ENCODE measurements around the gene MAGEA9.
"Not testable (repeated sequence)": the region's sequence is repeated elsewhere in the genome, so short reads cannot be mapped to it uniquely, and the experiment has no call there.

MAGEA9 gene, protein sequence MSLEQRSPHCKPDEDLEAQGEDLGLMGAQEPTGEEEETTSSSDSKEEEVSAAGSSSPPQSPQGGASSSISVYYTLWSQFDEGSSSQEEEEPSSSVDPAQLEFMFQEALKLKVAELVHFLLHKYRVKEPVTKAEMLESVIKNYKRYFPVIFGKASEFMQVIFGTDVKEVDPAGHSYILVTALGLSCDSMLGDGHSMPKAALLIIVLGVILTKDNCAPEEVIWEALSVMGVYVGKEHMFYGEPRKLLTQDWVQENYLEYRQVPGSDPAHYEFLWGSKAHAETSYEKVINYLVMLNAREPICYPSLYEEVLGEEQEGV

DNA sequence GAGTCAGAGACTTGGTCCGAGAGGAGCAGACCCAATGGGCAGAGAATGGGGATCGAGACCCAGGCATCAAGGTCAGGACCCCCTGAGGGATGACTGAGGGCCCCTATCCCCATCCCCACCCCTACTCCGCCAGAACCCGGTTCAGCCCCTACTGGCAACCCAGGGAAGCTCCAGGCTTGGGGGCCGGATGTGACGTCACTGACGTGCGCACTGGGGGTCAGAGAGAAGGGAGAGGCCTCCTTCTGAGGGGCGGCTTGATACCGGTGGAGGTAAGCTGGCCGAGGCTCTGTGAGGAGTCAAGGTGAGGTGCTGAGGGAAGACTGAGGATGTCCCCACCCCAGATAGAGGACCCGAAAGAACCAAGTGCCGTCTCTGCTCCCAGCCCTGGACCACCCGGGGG, at the start of gene MAGEA9:
TSS of gene MAGEA9 (plus strand) at position 204 of the 400 bp plus-strand sequence. CDS start 4,281 bp downstream, outside the sequence.
- not testable (repeated sequence) for DNase-seq; H3K4me2 ChIP-seq (ENCODE audit: insufficient read depth, low read length); H3K9me3 ChIP-seq (ENCODE audit: insufficient read depth, low read length, severe bottlenecking); ATAC-seq (ENCODE audit: insufficient read depth, low read depth); H3K79me2 ChIP-seq (ENCODE audit: insufficient read depth, low read length); H3K27me3 ChIP-seq (ENCODE audit: insufficient read depth, low read length, poor library complexity); H3K27ac ChIP-seq (ENCODE audit: low read length); H3K4me1 ChIP-seq (ENCODE audit: insufficient read depth, low read length); H3K4me3 ChIP-seq (ENCODE audit: low read depth in 1 of 2, low read length in 2 of 2); H2AFZ ChIP-seq (ENCODE audit: low read depth, low read length); H4K20me1 ChIP-seq (ENCODE audit: insufficient read depth, low read length); H3K9ac ChIP-seq (ENCODE audit: low read depth, low read length); H3K36me3 ChIP-seq (ENCODE audit: insufficient read depth, low read length)

DNA sequence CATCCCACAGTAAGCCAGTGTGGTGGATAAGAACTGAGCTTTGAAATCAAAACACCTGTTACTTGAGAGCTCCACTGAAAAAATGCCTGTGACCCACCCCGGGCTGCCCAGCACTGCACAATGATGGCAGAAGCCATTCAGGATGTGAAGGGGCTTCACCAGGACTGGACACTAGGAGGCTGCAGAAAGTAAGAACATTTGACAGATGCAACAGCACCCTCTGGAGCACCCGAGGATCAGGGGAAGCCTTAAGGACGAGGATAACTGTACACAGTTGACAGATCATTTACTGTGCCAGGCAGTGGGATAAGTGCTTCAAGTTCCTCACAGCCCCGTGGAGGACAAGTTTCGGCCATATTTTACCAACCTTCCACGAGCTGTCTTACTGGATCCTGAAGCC, 39.5 kb upstream of the MAGEA9 start:
- not testable (repeated sequence) for H3K4me1 ChIP-seq (ENCODE audit: insufficient read depth, low read length); H3K79me2 ChIP-seq (ENCODE audit: insufficient read depth, low read length); H3K36me3 ChIP-seq (ENCODE audit: insufficient read depth, low read length); DNase-seq; H3K27ac ChIP-seq (ENCODE audit: low read length); H3K9ac ChIP-seq (ENCODE audit: low read depth, low read length); H3K27me3 ChIP-seq (ENCODE audit: insufficient read depth, low read length, poor library complexity); H2AFZ ChIP-seq (ENCODE audit: low read depth, low read length); H4K20me1 ChIP-seq (ENCODE audit: insufficient read depth, low read length); H3K9me3 ChIP-seq (ENCODE audit: insufficient read depth, low read length, severe bottlenecking); H3K4me3 ChIP-seq (ENCODE audit: low read depth in 1 of 2, low read length in 2 of 2); ATAC-seq (ENCODE audit: insufficient read depth, low read depth); H3K4me2 ChIP-seq (ENCODE audit: insufficient read depth, low read length)

DNA sequence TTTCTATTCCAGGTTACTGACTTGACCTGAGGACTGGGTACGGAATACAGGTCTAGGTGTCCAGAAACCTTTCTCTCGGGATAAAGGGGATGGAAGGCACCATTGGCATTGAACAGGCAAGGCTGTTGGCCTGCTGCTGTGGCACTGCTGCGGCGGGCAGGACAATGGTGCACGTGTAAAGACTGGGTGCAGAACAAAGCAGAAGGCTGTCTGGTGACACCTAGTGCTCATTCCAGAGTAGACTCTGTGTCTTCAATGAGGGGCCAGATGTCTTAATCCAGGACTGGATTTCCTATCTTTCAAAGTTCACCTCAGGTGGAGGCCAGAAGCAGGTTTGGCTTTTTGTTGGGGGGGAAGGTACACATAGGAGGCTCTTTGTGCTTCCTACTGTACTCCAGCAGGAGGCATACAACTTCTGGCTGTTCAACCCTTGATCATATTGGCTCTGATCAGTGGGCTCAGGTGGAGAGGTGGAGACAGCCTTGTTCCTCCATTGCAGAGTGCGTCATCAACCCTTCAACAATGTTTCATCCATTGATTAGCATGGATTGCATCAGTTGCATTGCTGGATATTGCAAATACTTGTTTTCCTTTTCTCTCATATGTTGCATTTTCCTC, 35.2 kb upstream of the MAGEA9 start:
- peak; percentile 58; the same call in 2 of the 3 replicates for ATAC-seq (ENCODE audit: insufficient read depth, low read depth)
- not testable (repeated sequence) for H3K4me2 ChIP-seq (ENCODE audit: insufficient read depth, low read length); H3K4me3 ChIP-seq (ENCODE audit: low read depth in 1 of 2, low read length in 2 of 2); H3K36me3 ChIP-seq (ENCODE audit: insufficient read depth, low read length); H3K79me2 ChIP-seq (ENCODE audit: insufficient read depth, low read length); H3K27me3 ChIP-seq (ENCODE audit: insufficient read depth, low read length, poor library complexity); H2AFZ ChIP-seq (ENCODE audit: low read depth, low read length); H3K9me3 ChIP-seq (ENCODE audit: insufficient read depth, low read length, severe bottlenecking); DNase-seq; H3K4me1 ChIP-seq (ENCODE audit: insufficient read depth, low read length); H3K27ac ChIP-seq (ENCODE audit: low read length); H4K20me1 ChIP-seq (ENCODE audit: insufficient read depth, low read length); H3K9ac ChIP-seq (ENCODE audit: low read depth, low read length)

DNA sequence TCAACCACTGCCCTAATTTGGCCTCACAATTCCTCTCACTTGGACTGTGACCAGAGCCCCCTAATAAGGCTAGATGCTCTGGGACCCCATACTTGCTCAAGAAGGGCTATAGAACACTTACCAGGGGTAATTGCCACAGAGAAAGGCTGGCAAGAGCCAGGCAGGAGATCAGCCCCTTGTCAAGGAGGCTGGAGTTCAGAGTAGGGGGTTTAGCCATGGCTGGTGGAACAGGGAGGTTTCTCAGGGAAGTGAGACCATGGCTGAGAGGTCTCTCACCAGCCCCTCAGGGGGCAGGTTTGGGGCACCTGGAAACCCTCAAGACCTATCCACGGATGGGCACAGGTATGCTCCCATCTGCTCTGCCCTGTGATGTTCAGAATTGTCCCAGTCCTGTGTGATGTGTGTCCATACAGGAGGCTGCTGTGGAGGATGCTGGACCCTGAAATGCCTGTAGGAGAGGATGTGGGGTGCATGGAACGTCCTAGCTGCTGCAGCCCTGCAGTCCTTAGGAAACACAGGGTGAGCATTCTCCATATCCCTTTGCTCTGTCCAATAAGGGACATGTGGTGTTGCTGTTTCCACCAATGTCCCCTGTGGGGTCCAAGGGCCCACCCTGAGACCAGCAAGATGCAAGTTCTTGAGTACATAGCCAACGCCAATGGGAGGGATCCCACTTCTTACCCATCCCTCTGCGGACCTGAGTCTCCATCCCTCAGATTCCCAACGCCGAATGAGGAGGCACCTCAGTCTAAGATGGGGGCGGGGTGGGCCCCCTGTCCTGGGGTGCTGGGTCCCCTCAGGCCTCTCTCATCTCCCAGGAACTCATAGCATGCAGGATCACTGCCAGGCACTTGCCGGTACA, 24.3 kb upstream of the MAGEA9 start:
- no peaks in the 10 kb centered on the region for H3K9me3 ChIP-seq (ENCODE audit: insufficient read depth, low read length, severe bottlenecking)

More for the DNA sequence above, 24.3 kb upstream of the MAGEA9 start:
- Histone ChIP-seq H3K4me1 (ENCODE audit: insufficient read depth, low read length) (no peaks in the 10 kb centered on the region), H3K9ac (ENCODE audit: low read depth, low read length) (no peak overlapping the region), H4K20me1 (ENCODE audit: insufficient read depth, low read length) (no peaks in the 10 kb centered on the region), H3K27ac (ENCODE audit: low read length) (no peak overlapping the region), H3K4me2 (ENCODE audit: insufficient read depth, low read length) (no peak overlapping the region), H3K79me2 (ENCODE audit: insufficient read depth, low read length) (no peaks in the 10 kb centered on the region), H2AFZ (ENCODE audit: low read depth, low read length) (no peak overlapping the region), H3K27me3 (ENCODE audit: insufficient read depth, low read length, poor library complexity) (peaks cover 3% of the 10 kb centered on the region), H3K4me3 (ENCODE audit: low read depth in 1 of 2, low read length in 2 of 2) (no peak overlapping the region), H3K36me3 (ENCODE audit: insufficient read depth, low read length) (no peaks in the 10 kb centered on the region)
- no peak for ATAC-seq (ENCODE audit: insufficient read depth, low read depth)
- DNase-seq, result no peak
- no peak for TF ChIP-seq EZH2 (IDR thresholded peaks at IDR 0.05; ENCODE audit: borderline replicate concordance, low read depth, low read length, severe bottlenecking)
- TF ChIP-seq, protein P1, sequence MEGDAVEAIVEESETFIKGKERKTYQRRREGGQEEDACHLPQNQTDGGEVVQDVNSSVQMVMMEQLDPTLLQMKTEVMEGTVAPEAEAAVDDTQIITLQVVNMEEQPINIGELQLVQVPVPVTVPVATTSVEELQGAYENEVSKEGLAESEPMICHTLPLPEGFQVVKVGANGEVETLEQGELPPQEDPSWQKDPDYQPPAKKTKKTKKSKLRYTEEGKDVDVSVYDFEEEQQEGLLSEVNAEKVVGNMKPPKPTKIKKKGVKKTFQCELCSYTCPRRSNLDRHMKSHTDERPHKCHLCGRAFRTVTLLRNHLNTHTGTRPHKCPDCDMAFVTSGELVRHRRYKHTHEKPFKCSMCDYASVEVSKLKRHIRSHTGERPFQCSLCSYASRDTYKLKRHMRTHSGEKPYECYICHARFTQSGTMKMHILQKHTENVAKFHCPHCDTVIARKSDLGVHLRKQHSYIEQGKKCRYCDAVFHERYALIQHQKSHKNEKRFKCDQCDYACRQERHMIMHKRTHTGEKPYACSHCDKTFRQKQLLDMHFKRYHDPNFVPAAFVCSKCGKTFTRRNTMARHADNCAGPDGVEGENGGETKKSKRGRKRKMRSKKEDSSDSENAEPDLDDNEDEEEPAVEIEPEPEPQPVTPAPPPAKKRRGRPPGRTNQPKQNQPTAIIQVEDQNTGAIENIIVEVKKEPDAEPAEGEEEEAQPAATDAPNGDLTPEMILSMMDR (IDR thresholded peaks at IDR 0.05; ENCODE audit: borderline replicate concordance, extremely low read depth, low read length, poor library complexity, severe bottlenecking), result no peak

Measured in DND-41 (cell line).